Effector memory CD8-positive, alpha-beta T cell (primary cell): ENCODE data around the gene TANGO6.
A peak's percentile ranks its signal among the peaks of the same experiment; 100 is the strongest.

Experiments
- ATAC-seq: fragments of 150-1000 bp; cut with Tn5 transposase; replicated peaks from 2 replicates; pipeline ENCODE4 v1.10.0; 2021; ENCODE audit warnings: mild to moderate bottlenecking, moderate library complexity
- DNase-seq, 3 experiments: peaks; one replicate each; pipeline ENCODE4 v3.0.0; 2021
- H3K27ac Mint-ChIP-seq, 2 donors: one replicate each; pipeline ENCODE4 v1.8.0; 2022; ENCODE audit warnings: mild to moderate bottlenecking in 2 of 2, mixed read lengths in 2 of 2, moderate library complexity in 2 of 2
- H3K27me3 Mint-ChIP-seq, 2 donors: one replicate each; pipeline ENCODE4 v1.8.0; 2022; ENCODE audit warnings: mixed read lengths in 2 of 2
- H3K36me3 Mint-ChIP-seq: one replicate; pipeline ENCODE4 v1.8.0; 2022; ENCODE audit warnings: mild to moderate bottlenecking, moderate library complexity, mixed read lengths; ENCODE audit not compliant: insufficient read depth
- H3K4me1 Mint-ChIP-seq, 2 donors: one replicate each; pipeline ENCODE4 v1.8.0; 2022; ENCODE audit warnings: low read depth in 2 of 2, mixed read lengths in 2 of 2
- H3K4me3 Mint-ChIP-seq, 2 donors: one replicate each; pipeline ENCODE4 v1.8.0; 2022; ENCODE audit warnings: mild to moderate bottlenecking in 2 of 2, mixed read lengths in 2 of 2, moderate library complexity in 2 of 2
- H3K9me3 Mint-ChIP-seq, 2 donors: one replicate each; pipeline ENCODE4 v1.8.0; 2022; ENCODE audit warnings: mixed read lengths in 2 of 2

The TANGO6 gene

DNA sequence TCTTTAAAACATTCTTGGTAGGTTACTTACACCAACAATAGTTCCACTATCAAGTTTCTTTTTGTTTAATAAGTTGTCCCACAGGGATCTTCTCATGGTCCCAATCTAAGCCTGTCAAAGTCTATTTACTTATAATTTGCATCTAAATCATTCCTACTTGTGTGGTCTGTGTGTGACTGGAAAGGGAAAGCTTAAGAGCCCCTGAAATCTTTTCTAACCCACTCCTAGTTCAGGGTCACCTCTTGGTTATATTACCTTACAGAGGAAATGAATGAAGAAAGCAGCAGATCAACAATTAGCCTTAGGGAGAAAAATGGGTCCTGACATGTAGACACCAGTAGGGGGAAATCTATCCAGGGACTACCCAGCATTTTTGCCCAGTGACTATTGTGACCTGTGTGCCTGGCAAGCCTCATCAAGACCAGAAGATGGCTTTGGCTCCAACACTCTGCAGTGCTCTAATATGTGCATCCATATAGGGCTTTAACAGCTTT, 151.7 kb downstream of the TANGO6 start:
- DNase-seq (no peak), ATAC-seq (no peak)
- no peaks in the 10 kb centered on the region for H3K9me3 Mint-ChIP-seq
- H3K27ac Mint-ChIP-seq = no peak overlapping the region
- peaks cover under 1% of the 10 kb centered on the region for H3K36me3 Mint-ChIP-seq
- no peaks in the 10 kb centered on the region for H3K4me1 Mint-ChIP-seq
- no peaks in the 10 kb centered on the region for H3K27me3 Mint-ChIP-seq
- no peak overlapping the region for H3K4me3 Mint-ChIP-seq

DNA sequence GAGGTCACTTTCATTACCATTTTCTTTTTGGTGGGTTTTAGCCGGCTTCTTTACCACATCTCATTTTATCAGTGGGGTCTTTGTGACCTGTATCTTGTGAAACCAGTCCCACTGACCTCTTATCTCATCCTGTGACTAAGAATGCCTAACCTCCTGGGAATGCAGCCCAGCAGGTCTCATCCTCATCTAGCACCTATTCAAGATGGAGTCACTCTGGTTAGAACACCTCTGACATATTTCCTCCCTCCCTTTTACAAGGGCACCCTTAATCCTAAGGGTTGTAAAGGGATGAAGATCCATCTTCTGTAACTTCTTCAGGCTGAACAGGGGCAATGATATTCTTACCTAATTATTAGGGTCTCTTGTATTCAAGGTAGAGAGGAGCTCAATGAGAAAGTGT, 154.2 kb downstream of the TANGO6 start:
- no peak overlapping the region for H3K4me3 Mint-ChIP-seq
- no peak overlapping the region for H3K27ac Mint-ChIP-seq
- ATAC-seq = no peak
- H3K27me3 Mint-ChIP-seq = no peaks in the 10 kb centered on the region
- DNase-seq = no peak
- no peaks in the 10 kb centered on the region for H3K9me3 Mint-ChIP-seq
- no peaks in the 10 kb centered on the region for H3K4me1 Mint-ChIP-seq
- peaks cover under 1% of the 10 kb centered on the region for H3K36me3 Mint-ChIP-seq

DNA sequence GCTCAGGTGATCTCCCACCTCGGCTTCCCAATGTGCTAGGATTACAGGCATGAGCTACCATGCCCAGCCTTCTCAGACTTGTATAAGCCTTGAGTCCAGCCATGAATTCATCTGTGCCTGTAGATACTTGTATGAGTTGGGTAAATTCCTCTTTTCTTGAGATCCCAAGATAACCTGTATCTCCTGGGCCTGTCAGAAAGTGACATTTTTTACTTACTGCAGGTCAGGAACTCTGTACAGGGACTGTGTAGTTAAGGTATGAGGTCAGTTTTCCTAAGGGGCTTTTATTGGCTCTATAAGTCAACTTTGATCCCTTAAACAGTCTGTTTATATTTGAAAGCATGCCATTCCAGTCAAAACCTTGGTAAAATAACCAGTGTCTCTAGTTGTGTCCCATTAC, 155.8 kb downstream of the TANGO6 start:
- no peak overlapping the region for H3K27ac Mint-ChIP-seq
- ATAC-seq = no peak
- H3K9me3 Mint-ChIP-seq = no peaks in the 10 kb centered on the region
- H3K36me3 Mint-ChIP-seq = peaks cover 6% of the 10 kb centered on the region
- no peak overlapping the region for H3K4me3 Mint-ChIP-seq
- no peaks in the 10 kb centered on the region for H3K4me1 Mint-ChIP-seq
- no peaks in the 10 kb centered on the region for H3K27me3 Mint-ChIP-seq
- DNase-seq = no peak

DNA sequence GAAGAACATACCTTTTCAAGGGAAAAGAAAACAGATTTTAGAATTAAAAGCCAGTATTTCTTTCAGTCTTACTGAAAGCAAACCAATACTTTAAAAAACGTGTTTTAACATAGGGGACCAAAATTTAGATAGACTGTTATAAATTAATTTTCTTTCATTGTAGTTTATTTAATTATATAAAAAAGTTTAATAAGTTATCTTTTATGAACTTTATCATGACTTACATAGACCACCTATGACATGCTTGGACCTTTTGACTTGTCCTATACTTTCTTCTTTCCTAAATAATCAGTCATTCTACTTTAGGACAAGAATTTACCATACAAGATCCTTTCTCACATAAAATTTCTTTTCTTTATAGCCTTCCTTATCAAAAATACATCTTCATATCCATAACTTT, 160.2 kb downstream of the TANGO6 start:
- Mint-ChIP-seq H3K27me3 (no peaks in the 10 kb centered on the region), H3K36me3 (peaks cover 6% of the 10 kb centered on the region), H3K4me1 (no peaks in the 10 kb centered on the region), H3K4me3 (no peak overlapping the region), H3K9me3 (no peaks in the 10 kb centered on the region), H3K27ac (no peak overlapping the region)
- DNase-seq (no peak), ATAC-seq (no peak)

DNA sequence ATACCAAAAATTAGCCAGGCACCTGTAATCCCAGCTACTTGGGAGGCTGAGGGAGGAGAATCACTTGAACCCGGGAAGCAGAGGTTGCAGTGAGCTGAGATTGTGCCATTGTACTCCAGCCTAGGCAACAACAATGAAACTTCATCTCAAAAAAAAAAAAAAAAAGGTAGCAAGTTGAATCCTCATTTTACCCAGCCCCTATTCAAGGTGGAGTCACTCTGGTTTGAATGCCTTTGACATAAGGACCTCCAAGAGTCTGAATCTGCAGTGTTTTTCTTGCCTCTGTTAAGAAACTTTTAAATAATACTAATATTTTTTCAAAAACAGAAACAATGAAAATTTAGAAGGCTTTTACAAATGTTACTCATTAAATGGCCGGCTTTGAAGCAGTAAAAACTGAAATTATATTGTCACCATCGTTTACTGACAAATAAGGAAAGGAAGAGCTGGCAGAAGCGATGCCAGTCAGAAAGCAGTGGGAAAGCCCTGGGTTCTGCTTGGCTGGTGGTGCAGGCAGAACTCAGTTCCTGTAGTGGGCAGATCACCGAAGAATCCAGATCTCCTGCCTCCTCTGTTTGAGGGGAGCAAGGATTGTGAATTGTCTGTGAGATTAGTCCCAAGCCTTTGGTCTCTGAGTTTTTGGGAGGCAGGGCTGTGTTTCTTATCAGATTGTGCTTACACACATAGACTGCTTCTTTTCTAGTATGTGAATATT, 162.5 kb downstream of the TANGO6 start:
- H3K4me3 Mint-ChIP-seq = no peak overlapping the region
- H3K36me3 Mint-ChIP-seq = peaks cover 9% of the 10 kb centered on the region
- no peak overlapping the region for H3K27ac Mint-ChIP-seq

DNA sequence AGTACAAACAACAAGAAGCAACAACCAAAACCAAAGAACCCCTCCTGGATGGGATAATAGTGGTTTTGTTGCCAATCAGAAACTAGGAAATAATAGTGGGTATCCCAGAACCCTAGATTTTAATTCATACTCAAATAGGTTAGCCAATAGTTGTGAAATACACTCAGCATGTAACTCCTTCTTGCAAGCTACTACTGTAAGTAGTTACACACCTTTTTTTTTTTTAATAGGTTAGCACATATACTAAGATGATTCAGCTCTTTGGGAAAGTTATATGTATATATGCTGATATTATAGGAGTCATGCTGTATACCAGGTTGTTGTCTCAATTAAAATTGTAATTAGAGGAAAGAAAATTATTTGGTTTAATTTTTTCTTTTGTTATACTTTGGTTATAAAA, 169.6 kb downstream of the TANGO6 start:
- no peaks in the 10 kb centered on the region for H3K4me1 Mint-ChIP-seq
- no peak overlapping the region for H3K4me3 Mint-ChIP-seq
- no peak overlapping the region for H3K27ac Mint-ChIP-seq
- H3K36me3 Mint-ChIP-seq = peaks cover 9% of the 10 kb centered on the region
- H3K27me3 Mint-ChIP-seq = no peaks in the 10 kb centered on the region
- no peak for ATAC-seq
- DNase-seq = no peak
- no peaks in the 10 kb centered on the region for H3K9me3 Mint-ChIP-seq

More for the DNA sequence above, 162.5 kb downstream of the TANGO6 start:
- ATAC-seq (no peak), DNase-seq (no peak)
- H3K9me3 Mint-ChIP-seq = no peaks in the 10 kb centered on the region
- no peaks in the 10 kb centered on the region for H3K4me1 Mint-ChIP-seq
- no peaks in the 10 kb centered on the region for H3K27me3 Mint-ChIP-seq

DNA sequence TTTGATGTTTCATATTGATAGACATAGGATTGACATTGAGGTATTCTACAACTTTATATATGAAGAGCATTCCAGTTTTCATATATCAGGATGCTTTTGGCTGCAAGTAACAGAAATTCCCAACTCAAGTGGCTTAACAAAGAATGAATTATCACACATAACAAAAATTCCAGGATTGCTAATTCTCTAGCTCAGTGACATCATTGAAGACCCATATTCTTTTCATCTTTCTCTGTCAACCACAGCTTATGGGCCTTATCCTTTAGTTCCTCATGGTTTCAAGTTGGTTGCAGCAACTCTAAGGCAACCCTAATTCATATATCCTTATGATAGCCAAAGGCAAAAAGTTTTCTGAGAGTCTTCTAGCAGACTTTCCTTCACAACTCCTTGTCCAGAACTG, 170.7 kb downstream of the TANGO6 start:
- no peak overlapping the region for H3K27ac Mint-ChIP-seq
- DNase-seq = no peak
- H3K9me3 Mint-ChIP-seq = no peaks in the 10 kb centered on the region
- ATAC-seq = no peak
- H3K4me3 Mint-ChIP-seq = no peak overlapping the region
- H3K27me3 Mint-ChIP-seq = no peaks in the 10 kb centered on the region
- H3K36me3 Mint-ChIP-seq = peaks cover 6% of the 10 kb centered on the region
- H3K4me1 Mint-ChIP-seq = no peaks in the 10 kb centered on the region

DNA sequence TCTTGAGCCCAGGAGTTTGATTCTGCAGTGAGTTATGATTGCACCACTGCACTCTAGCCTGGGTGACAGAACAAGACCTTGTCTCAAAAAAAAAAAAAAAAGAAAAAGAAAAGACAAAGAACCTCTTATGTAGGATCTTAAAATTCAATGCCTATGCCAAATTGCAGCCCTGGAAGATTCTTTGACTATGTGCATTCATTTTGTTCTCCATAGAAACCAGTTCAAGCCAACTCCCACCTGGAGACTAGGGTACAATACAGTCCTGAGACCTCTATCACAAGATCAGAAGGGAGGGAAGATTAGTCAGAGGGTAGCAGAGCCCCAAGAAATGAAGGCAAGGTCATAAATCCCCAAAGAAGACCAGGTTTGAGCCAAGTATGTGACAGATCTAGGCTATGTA, 171.5 kb downstream of the TANGO6 start:
- Mint-ChIP-seq H3K4me1 (no peaks in the 10 kb centered on the region), H3K36me3 (peaks cover 6% of the 10 kb centered on the region), H3K27ac (no peak overlapping the region), H3K9me3 (no peaks in the 10 kb centered on the region), H3K27me3 (no peaks in the 10 kb centered on the region), H3K4me3 (no peak overlapping the region)
- ATAC-seq = no peak
- DNase-seq = no peak

DNA sequence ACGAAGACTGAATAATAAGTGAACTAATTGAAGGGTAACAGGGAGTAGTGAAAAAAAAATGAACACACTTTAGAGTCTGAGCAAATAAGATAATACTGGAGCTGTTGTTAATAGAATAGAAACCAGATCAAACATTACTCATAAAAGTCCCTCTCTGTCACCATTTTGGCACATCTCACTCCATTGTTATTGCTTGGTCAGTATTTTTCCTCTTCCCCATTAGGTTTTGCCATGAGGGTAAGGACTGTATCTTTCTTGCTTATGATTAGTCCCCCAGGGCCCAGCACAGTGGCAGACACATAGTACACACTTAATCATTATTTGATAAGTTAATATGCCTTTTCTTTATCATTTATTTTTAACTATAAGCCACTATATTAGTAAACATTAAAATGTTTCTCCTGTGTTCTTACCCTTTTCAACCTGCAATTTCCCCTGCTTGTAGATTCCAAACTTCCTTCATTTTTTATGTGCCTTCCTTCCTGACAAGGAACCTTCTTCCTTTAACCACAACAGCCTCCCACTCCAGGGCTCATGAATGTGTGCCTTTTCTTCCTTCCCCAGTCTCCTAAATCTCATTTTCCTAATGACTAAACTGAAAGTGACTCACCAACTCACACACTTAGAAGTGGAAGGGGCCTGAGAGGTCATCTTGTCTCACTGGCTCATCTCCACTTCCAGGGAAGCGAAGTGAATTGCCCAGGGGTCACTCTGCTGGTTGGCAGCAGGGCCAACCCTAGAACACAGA, 173.9 kb downstream of the TANGO6 start:
- ATAC-seq = no peak
- DNase-seq = no peak
- Mint-ChIP-seq H3K4me3 (no peak overlapping the region), H3K27ac (peak overlapping the region in 1 of 2 donors; percentile 16), H3K27me3 (no peaks in the 10 kb centered on the region), H3K4me1 (no peaks in the 10 kb centered on the region), H3K36me3 (peaks cover 8% of the 10 kb centered on the region), H3K9me3 (no peaks in the 10 kb centered on the region)

DNA sequence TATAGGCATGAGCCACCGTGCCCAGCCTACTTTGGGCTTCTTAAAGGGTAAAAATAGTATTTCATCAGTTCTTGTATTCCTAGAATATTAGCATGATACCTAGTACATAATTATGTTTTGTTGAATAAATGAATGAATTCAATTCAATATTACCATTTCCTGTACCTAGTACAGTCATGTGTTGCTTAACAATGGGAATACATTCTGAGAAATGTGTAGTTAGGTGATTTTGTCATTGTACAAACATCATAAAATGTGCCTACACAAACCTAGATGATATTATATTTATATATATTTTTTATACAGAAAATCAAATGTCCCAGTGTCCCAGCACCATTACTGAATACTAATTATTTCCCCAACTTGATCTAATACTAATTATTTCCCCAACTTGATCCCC, 176.5 kb downstream of the TANGO6 start:
- H3K4me1 Mint-ChIP-seq = no peaks in the 10 kb centered on the region
- no peak overlapping the region for H3K4me3 Mint-ChIP-seq
- DNase-seq = no peak
- H3K9me3 Mint-ChIP-seq = no peaks in the 10 kb centered on the region
- ATAC-seq = no peak
- H3K36me3 Mint-ChIP-seq = peaks cover 31% of the 10 kb centered on the region
- H3K27ac Mint-ChIP-seq = peak overlapping the region in 1 of 2 donors; percentile 15
- H3K27me3 Mint-ChIP-seq = no peaks in the 10 kb centered on the region

DNA sequence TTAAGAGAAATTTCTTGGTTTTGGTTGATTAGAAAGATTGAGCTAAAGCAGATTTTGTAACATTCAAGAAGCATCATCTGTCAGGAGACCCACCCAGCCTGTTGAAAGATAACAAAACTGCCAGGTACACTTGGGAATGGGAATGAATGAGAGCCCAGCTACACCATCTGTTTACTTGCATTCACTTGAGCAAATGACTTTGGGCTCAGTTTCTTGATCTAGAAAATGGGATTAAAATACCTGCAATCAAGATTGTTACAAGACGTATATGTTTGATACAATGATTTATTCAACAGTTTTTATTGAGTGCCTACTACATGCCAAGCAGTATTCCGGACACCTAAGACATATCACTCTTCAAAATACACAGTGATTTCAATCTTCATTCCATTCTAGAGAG, 185.8 kb downstream of the TANGO6 start:
- no peak overlapping the region for H3K27ac Mint-ChIP-seq
- peaks cover 27% of the 10 kb centered on the region for H3K36me3 Mint-ChIP-seq
- no peaks in the 10 kb centered on the region for H3K27me3 Mint-ChIP-seq
- no peak for DNase-seq
- H3K4me3 Mint-ChIP-seq = no peak overlapping the region
- H3K4me1 Mint-ChIP-seq = no peaks in the 10 kb centered on the region
- ATAC-seq = no peak
- no peaks in the 10 kb centered on the region for H3K9me3 Mint-ChIP-seq

DNA sequence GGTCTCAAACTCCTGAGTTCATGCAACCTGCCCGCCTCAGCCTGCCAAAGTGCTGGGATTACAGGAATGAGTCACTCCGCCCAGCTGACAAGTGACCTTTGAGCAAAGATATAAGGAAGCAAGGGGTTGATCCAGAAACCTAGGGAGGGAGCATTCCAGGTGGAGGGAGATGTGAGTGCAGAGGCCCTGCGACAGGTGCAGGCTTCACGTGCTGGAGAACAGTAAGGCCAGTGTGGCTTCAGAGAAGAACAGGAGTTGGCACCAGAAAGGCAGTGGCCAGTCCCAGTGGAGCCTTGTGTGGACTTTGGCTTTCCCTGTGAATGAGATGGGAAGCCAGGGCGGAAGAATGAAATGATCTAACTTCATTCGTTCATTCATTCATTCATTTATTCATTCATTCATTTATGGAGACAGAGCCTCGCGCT, 188.6 kb downstream of the TANGO6 start:
- no peak for DNase-seq
- peaks cover 13% of the 10 kb centered on the region for H3K36me3 Mint-ChIP-seq
- H3K27me3 Mint-ChIP-seq = no peaks in the 10 kb centered on the region
- H3K27ac Mint-ChIP-seq = no peak overlapping the region
- ATAC-seq = no peak
- no peak overlapping the region for H3K4me3 Mint-ChIP-seq
- no peaks in the 10 kb centered on the region for H3K9me3 Mint-ChIP-seq
- H3K4me1 Mint-ChIP-seq = no peaks in the 10 kb centered on the region

DNA sequence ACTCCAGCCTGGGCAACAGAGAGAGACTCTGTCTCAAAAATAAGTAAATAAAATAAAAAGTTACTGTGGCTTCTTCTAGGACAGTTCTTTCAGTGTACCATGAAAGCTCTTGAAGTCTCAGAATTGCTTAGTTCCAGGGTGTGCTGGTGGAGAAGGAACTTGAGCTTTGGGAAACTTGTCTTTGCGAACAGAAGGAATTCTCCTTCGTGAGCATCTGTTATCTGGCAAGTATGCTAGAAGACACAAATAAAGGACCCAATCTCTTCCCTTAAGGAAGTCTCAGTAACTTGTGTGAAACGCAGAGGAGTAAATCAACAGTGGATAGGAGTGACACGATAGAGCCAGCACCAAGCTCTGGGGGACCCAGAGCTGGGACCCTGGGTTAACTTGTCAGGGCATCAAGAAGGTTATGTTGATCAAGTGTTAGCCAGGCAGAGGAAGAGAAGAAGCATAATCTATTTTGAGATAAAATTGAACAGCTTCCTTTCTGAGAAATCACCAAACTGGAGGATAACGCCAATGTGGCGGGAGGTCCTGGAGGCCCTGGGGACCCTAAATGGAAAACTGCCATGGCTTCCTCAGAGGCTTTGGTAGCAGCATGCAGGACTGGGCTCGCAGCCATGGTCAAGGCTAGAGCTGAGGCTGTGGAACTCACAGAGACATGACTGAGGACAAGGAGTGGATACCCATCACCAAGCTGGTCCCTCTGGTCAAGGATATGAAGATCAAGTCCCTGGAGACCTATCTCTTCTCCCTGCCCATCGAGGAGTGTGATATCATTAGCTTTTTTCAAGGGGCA, 190.0 kb downstream of the TANGO6 start:
- H3K27ac Mint-ChIP-seq = no peak overlapping the region
- H3K36me3 Mint-ChIP-seq = peaks cover 10% of the 10 kb centered on the region
- no peaks in the 10 kb centered on the region for H3K9me3 Mint-ChIP-seq
- H3K4me1 Mint-ChIP-seq = no peaks in the 10 kb centered on the region
- ATAC-seq = no peak
- no peak for DNase-seq
- no peak overlapping the region for H3K4me3 Mint-ChIP-seq
- no peaks in the 10 kb centered on the region for H3K27me3 Mint-ChIP-seq
